GM13976 (cell line): ENCODE data around the gene PLXNB3.
"Not testable (repeated sequence)": the region's sequence is repeated elsewhere in the genome, so short reads cannot be mapped to it uniquely, and the experiment has no call there.

Experiments used
- DNase-seq: peaks from one replicate; pipeline ENCODE4 v3.0.0; 2012; ENCODE audit warnings: low spot score
- in situ Hi-C: fragments of 300-500 bp; cut with MboI; formaldehyde crosslinking; loops from one replicate; pipeline ENCODE4 v1.12.0; 2022; ENCODE audit warnings: low sequenced_read_pairs, mixed read lengths, inconsistent platforms; ENCODE audit not compliant: unreplicated experiment
- TF ChIP-seq, protein P1 (sequence below): IDR thresholded peaks from 2 replicates; pipeline ENCODE4 v1.5.1; 2012; ENCODE audit warnings: borderline replicate concordance, mild to moderate bottlenecking; ENCODE audit not compliant: insufficient read depth; ENCODE audit errors: extremely low read depth, missing control alignments, control extremely low read depth

PLXNB3 gene

DNA sequence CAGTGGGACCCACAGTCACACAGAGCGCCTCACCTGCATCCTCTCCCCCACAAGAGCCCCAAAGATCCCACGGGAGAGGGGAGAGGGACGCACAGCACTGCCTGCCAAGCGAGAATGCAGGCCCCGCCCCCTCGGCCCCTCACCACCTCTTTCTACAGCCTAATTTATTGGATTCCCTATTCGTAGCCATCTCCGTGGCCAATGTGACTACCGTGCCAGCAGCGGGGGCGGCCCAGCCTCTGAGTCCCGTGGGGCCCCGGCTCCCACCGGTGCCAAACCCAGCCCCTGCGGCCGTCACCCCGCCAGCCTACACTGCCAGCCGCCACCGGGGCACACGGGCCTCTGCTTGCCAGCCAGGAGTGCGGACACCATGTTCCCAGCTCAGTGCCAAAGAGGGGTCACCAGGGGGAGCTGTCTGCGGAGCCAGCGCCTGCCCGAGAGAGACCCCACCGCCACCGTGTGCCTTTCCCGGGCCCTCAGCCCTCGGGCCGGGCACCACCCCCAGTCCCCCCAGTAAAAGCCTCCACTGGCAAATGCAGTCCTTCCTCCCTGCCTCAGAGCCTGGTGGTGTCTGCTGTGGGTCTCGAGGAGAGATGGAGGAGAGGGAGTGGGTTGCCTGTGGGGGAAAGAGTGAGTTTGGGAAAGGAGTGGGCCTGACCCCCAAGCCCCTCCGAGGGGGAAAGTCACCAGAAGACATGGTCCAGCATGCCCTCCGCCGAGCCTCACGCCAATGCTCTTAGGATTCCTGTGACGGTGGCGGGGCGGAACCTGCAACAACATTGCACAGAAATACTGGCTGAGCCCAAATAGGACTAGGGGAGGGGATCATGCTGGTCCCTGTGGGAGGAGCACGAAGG, 19.6 kb upstream of the PLXNB3 start:
- in situ Hi-C loops = no loop called here
- no peak for DNase-seq
- TF ChIP-seq, protein P1, sequence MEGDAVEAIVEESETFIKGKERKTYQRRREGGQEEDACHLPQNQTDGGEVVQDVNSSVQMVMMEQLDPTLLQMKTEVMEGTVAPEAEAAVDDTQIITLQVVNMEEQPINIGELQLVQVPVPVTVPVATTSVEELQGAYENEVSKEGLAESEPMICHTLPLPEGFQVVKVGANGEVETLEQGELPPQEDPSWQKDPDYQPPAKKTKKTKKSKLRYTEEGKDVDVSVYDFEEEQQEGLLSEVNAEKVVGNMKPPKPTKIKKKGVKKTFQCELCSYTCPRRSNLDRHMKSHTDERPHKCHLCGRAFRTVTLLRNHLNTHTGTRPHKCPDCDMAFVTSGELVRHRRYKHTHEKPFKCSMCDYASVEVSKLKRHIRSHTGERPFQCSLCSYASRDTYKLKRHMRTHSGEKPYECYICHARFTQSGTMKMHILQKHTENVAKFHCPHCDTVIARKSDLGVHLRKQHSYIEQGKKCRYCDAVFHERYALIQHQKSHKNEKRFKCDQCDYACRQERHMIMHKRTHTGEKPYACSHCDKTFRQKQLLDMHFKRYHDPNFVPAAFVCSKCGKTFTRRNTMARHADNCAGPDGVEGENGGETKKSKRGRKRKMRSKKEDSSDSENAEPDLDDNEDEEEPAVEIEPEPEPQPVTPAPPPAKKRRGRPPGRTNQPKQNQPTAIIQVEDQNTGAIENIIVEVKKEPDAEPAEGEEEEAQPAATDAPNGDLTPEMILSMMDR = no peak

DNA sequence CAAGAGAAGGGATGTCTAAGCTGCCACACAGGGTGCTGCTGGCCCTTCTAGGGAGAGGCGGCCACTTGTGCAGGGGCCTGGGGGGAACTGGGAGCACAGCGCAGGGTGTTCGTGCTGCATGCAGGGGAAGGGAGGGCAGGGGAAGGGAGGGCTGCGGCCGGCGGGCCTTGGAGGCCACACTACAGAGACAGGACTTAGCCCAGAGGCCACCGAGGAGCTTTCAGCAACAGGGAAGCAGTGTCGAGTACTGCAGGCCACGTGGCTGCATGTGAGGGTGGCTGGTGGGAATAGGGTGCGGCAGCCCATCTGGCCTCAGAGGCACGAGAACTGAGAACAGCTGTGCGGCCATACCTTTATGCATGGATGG, 19.0 kb upstream of the PLXNB3 start:
- in situ Hi-C loops, DNase-seq: not testable (repeated sequence)

DNA sequence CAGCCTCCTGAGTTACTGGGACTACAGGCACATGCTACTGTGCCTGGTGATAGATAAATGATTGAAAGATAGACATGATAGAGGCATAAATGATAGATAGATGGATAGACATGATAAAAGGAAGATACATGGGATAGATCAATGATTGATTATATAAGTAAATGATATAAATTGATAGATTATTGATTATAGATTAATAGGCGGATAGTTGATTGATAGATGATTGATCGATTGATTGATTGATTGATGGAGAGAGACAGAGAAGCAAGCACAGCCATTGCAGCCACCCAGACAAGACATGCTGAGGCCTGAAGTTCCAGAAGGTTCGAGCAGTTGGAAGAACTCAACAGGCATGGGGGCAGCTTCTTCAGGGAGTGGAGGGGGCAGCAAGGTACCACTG, 17.7 kb upstream of the PLXNB3 start:
- in situ Hi-C loops = no loop called here
- TF ChIP-seq, protein P1 = no peak
- DNase-seq = no peak

DNA sequence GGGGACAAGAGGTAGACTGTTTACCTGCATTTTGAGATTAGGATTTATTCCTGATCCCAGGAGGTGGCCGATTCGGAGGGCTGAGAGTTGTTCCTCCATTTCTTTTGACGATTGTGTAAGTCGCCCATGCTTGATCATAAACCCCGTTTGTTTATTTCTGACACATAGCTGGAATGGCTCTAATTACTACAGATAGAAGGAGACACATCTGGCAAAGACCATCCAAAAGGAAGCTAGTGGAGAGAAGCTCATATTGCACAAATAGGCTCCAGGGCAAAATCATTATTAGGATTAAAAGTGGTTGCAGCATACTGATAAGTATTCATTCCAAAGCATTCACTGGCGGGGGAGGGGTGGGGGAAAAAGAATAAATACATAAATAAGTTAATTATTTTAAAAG, 17.1 kb upstream of the PLXNB3 start:
- DNase-seq, in situ Hi-C loops: not testable (repeated sequence)

DNA sequence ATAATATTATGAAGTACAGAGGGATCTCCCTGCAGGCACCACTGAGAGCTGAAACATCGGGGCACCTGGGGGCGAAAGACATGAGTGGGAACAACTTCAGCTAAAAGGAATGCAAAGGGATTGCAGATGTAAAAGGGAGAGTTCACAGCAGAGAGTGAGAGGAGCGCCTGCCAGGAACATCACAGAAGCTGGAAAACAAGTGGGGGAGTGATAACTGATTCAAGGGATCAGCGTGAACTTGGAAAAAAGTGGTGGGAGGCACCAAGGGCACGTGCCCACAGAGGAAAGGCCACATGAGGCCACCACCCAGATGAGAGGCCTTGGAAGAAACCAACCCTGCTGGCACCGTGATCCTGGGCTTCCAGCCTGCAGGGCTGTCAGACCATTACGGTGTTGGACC, 15.0 kb upstream of the PLXNB3 start:
- in situ Hi-C loops, DNase-seq: not testable (repeated sequence)

DNA sequence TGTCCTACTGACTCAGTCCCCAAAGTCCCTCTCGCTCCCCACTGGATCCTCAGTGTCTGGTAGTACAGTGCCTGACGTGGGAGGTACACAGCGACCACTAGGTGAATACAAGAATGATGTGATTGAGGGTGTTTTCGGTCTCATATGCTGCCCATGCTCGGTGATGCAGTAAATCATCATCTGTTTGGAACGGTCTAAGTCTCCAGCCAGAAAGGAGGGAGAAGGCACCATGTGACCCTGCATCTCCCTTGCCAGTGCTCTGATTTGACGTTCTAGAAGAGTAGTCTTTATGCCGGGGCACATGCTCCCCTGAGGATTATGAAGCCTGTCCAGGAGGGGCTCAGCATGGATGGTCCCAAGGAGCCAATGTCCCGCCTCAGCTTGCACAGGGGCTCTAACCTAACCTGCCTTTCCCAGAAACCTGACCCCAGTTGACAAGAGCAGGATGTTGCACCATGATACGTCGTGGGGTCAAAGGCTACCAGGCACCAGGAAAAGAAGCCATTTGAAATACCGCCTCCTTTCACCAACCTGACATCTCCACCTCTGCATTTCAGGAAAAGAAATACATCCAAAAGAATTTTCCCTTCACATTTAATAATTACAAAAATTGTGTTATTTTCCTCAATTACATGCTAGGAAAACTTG, 13.8 kb upstream of the PLXNB3 start:
- TF ChIP-seq, protein P1 = no peak
- DNase-seq = no peak
- in situ Hi-C loops = no loop called here

DNA sequence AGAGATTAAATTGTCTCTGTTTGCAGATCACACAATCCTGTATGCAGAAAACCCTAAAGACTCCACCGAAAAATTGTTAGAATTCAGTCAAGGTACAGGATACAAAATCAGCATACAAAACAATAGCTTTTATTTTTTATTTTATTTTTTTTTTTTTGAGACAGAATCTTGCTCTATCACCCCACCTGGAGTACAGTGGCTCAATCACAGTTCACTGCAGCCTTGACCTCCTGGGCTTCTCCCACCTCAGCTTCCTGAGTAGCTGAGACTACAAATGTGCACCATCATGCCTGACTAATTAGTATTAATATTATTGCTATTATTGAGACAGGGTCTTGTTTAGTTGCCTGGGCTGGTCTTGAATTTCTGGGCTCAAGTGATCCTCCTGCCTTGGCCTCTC, 8.9 kb upstream of the PLXNB3 start:
- in situ Hi-C loops = no loop called here

DNA sequence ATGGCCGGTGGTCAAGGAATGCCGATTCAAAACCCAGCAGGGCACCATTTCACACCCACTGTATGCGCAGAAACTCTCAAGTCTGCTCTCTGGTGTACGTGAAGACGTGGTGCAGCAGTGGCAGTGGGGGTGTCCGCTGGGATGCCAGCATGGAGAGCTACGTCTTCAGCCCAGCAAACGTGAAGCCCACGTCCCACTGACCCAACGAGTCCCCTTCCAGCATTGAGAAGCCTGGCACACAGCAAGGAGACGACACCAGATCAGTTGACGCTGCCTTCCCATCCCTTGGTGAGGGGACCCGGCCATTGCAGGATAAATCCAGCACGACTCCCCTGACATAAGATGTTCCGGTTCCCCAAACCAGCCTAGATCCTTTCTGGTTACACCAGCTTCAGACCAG, 2.2 kb upstream of the PLXNB3 start:
- in situ Hi-C loops = no loop called here
- DNase-seq = no peak
- TF ChIP-seq, protein P1 = no peak

More for the DNA sequence above, 8.9 kb upstream of the PLXNB3 start:
- no peak for DNase-seq
- TF ChIP-seq, protein P1 = no peak
